Spleen (tissue), 7 donors: Measurements from ENCODE around the gene BAHCC1.

Experiments
- CTCF ChIP-seq, 11 experiments: fragments of 200-600 bp in 7 of 11; fragments of 450-650 bp in 4 of 11; sonication (generic) in 4 of 11; IDR thresholded peaks in 8 of 11; conservative IDR thresholded peaks in 3 of 11; 1 replicate in 7 of 11; 2 replicates in 4 of 11; pipeline versions ENCODE4 v1.4.0 to v1.8.0; 2016 to 2021; ENCODE audit warnings: antibody characterized with exemption in 11 of 11, inconsistent platforms in 4 of 11, mild to moderate bottlenecking in 1 of 11
- POLR2A ChIP-seq, 3 donors: fragments of 450-650 bp; IDR thresholded peaks; one replicate each; pipeline ENCODE4 v1.5.1; 2017; ENCODE audit warnings: antibody characterized with exemption in 3 of 3, mild to moderate bottlenecking in 1 of 3
- donor health status: DM: no; HTN: no; CAD: no; lungs with moderate emphysema.
- donor health status: DM: no; HTN: no; CAD: no.
- donor health status: DM: no; HTN: no; CAD: no.

GRCh38 chr17:81462506-81463125, 67.4 kb downstream of the BAHCC1 start:
- TF ChIP-seq CTCF (IDR thresholded peaks at IDR 0.05 in 8 of 11, conservative IDR thresholded peaks at IDR 0.05 in 3 of 11) (no peak), POLR2A (IDR thresholded peaks at IDR 0.05) (no peak)
